GM12874 (cell line): ENCODE measurements around the gene FARP2.

Experiments
- CTCF ChIP-seq: IDR thresholded peaks from 2 replicates; pipeline ENCODE4 v1.5.1; 2011; ENCODE audit warnings: low read depth, mild to moderate bottlenecking, control low read depth, low read length, moderate library complexity; ENCODE audit not compliant: insufficient read depth

The FARP2 gene

DNA sequence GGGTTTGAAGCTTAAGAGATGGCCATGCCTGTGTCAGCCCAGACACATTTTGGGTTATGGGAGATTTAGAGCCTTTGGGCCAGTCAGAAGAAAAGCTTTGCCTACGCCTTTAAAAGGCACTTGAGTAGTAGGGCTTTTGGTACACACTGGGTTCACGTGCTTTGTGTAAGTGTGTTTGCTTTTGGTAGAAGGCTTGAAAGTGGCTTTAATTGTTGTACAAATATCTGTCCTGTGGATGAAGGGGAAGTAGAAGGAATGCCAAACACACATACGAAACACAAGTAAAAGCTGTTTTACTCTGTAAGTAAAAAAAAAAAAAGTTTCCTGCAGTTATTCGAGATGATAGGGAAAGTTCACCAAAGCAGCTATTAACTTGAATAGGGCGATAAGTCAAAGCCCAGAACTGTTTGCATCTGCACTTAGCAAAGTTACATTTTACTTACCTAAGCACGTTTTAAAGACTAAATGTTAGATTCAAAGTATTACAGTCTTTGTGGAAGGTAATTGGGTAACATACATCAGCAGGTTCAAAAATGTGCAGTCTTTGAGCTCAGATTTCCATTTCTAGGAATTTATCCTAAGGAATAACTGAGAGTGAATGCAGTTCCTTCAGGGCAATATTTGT is 76.9 kb downstream of the FARP2 start:
- no peak for TF ChIP-seq CTCF

DNA sequence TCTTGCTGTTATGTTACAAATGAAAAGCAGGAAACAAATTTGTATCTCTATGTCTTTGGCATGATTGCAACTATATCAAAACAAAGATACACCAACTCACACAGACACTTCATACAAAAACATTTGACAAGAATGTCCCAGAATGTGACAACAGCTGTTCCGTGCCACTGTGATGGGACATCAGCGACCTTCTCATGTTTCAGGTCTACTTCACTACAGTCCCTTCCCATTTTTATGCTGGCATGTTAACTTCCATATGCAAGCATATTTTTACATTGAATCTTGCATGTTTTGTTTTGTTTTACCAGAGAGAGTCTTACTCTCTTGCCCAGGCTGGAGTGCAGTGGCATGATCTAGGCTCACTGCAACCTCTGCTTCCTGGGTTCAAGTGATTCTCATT is 81.1 kb downstream of the FARP2 start:
- TF ChIP-seq CTCF, result no peak

DNA sequence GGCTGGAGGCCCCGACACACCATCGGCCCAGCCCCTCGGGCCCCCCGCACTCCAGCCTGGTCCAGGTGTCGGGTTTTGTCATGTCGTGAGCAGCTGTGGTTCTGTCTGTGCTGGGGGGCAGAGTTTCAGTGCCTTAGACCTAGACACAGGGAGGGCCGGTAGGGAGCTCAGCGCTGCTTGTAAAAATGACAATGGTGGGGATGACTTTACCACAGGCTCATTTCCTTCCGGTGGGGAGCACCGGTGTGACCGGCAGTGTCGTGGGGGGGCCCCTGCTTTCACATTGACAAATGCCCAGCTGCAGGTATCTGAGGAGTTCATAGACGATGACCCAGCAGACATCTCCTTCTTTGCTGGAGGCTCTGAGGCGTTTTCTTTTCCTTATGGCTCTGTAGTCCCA is 85.4 kb downstream of the FARP2 start:
- no peak for TF ChIP-seq CTCF

DNA sequence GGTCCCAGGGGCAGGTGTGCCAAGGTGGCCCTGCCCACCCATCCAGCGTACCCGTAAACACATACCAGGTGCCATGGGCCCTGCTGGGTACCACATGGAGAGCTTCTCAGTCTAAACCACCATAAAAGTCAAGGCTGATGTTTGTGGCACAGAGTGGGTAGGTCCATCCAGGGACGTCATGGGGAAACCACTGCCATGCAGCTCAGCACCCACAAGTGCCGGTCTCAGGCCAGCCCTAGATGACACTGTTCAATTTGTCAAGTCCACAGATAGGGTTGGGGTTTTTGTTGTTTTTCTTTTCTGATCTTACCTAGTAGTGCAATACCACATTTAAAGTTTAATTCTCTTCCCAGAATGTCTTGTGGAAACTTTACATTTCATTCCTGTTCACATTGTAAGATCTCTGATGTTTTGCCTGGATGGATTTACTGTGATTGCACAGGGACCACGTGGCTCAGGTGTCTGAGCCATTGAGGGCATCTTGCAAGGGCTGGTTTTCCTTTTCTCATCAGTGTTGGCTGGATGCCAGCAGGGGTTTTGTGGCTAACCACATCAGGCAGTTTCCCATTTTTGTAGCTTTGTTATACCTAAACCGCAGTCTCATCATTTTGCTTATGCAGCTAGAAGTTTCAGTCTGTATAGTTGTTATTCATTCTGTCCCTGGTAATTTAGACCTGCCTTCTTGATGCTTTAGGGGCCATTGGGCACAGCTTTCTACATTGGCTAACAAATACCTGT is 87.6 kb downstream of the FARP2 start:
- no peak for TF ChIP-seq CTCF

DNA sequence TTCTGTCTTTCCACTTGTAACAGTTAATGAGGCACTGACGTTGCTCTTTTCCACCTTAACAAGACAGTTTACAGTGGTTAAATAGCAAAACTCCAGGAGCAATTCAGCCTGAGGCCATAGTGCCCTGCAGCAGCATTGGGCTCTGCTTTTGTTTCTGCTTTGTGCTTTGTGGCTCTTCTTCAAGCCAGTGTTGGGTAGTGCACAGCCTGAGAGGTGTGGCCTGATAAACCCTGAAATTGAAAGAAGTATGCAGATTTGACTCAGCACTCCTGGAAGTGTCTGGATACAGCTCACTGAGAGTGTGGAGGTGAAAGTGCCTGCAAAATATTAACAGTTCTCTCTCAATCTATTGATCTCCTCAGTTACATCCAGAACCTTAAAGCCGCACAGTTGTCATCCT is 89.3 kb downstream of the FARP2 start:
- no peak for TF ChIP-seq CTCF

DNA sequence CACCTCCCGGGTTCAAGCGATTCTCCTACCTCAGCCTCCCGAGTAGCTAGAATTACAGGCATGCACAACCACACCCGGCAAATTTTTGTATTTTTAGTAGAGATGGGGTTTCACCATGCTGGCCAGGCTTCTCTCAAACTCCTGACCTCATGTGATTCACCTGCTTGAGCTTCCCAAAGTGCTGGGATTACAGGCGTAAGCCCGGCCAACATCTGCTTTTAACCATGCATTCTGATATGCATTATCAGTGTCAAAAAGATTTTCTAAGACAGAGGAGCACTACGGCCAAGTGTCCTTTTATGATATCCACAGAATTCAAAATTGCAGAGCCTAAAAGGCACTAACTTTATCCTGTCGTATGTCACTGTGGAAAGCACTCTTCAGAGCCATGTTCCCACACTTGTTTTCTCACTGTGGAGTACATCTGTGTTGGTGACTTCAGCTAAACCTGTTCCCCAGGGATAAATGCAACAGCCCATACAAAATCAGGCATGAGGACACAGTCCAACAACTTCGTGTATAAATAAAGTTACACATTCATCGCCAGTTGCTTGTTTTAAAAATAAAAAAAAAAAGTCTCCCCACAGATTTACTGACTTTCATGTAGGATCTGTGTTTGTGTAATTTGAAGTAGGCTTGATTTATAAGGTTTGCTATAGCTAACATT is 95.9 kb downstream of the FARP2 start:
- TF ChIP-seq CTCF, result no peak

GRCh38 chr2:241454837-241455485 is 98.9 kb downstream of the FARP2 start:
- TF ChIP-seq CTCF, result no peak
